AG04450 (cell line): ENCODE data around the gene ARNT2. TPM values are rescaled to one million over a fixed set of nuclear protein-coding genes. Genes with fewer than 3 reads are reported as not detected.
A peak's percentile ranks its signal among the peaks of the same experiment; 100 is the strongest.

Experiments
- CTCF ChIA-PET: fragments of 300-600, 350-600 bp; formaldehyde crosslinking; extraction: SDS; loops from one replicate; lab custom pipeline; 2022; ENCODE audit warnings: antibody characterized with exemption, inconsistent platforms; lab: Charles Lee
- POLR2A ChIA-PET: fragments of 350-600 bp; formaldehyde crosslinking; extraction: SDS; loops from one replicate; lab custom pipeline; 2021; ENCODE audit warnings: antibody characterized with exemption, inconsistent platforms; lab: Yijun Ruan, JAX
- DNase-seq: peaks from one replicate; pipeline ENCODE4 v3.0.0-alpha.2; 2011; ENCODE audit warnings: low read depth, low spot score
- H3K27ac ChIP-seq: one replicate; pipeline ENCODE4 v1.5.1; 2012; ENCODE audit warnings: low read depth, low read length, control low read depth
- H3K27me3 ChIP-seq: one replicate; pipeline ENCODE4 v1.6.0; 2012; ENCODE audit warnings: low read length; ENCODE audit not compliant: control insufficient read depth, insufficient read depth
- H3K4me3 ChIP-seq: 2 replicates; pipeline ENCODE4 v1.5.1; 2011; ENCODE audit warnings: mild to moderate bottlenecking, low read depth, low read length, control low read depth
- H3K9me3 ChIP-seq: 2 replicates; pipeline ENCODE4 v1.5.1; 2012; ENCODE audit warnings: low read length; ENCODE audit not compliant: control insufficient read depth, insufficient read depth
- CTCF ChIP-seq: IDR thresholded peaks from 2 replicates; pipeline ENCODE4 v1.5.1; 2011; ENCODE audit warnings: low read depth, low read length, control low read depth, inconsistent platforms
- polyA plus RNA-seq: library from polyadenylated mRNA; depleted of rRNA; stranded (reverse); fragments of >200 nt; gene quantifications from 2 replicates; pipeline ENCODE4 v1.2.3, GENCODE V29; 2011

Gene ARNT2
- polyA plus RNA-seq, 1 experiment, result 36.8 TPM

GRCh38 chr15:80613762-80614365 is 209.7 kb downstream of the ARNT2 start:
- no peaks in the 10 kb centered on the region; the same call in 1 of the 2 replicates for H3K9me3 ChIP-seq
- H3K27ac ChIP-seq, result no peak overlapping the region
- ChIA-PET POLR2A (no interaction called here), CTCF (interaction anchor here (0.8 to 1.1 kb wide), 2 partner anchors 164 to 166 kb away, joined by 3 read pairs; partner anchors contain the start of gene CEMIP)
- no peak overlapping the region for H3K4me3 ChIP-seq
- no peaks in the 10 kb centered on the region for H3K27me3 ChIP-seq
- no peak for DNase-seq
- no peak for TF ChIP-seq CTCF

- H3K27ac ChIP-seq, result no peak overlapping the region
- POLR2A ChIA-PET, result no interaction called here
These were observed 210.7 kb downstream of the ARNT2 start for GRCh38 chr15:80614711-80615360.

GRCh38 chr15:80615361-80615736 is 211.2 kb downstream of the ARNT2 start:
- CTCF ChIA-PET, result no interaction called here
- no peak for DNase-seq
- H3K9me3 ChIP-seq, result no peaks in the 10 kb centered on the region; the same call in 1 of the 2 replicates

More at GRCh38 chr15:80614711-80615360, 210.7 kb downstream of the ARNT2 start:
- Histone ChIP-seq H3K9me3 (no peaks in the 10 kb centered on the region; the same call in 1 of the 2 replicates), H3K27me3 (no peaks in the 10 kb centered on the region), H3K4me3 (no peak overlapping the region)
- CTCF ChIA-PET, result interaction anchor here (0.8 kb wide), 1 partner anchor 165 kb away, joined by 3 read pairs; the partner anchor contains the start of gene CEMIP
- no peak for TF ChIP-seq CTCF
- DNase-seq, result no peak

GRCh38 chr15:80615783-80616391 is 211.7 kb downstream of the ARNT2 start:
- Histone ChIP-seq H3K27me3 (no peaks in the 10 kb centered on the region), H3K4me3 (no peak overlapping the region), H3K27ac (peak overlapping the region; percentile 48), H3K9me3 (no peaks in the 10 kb centered on the region; the same call in 1 of the 2 replicates)
- DNase-seq, result peak; percentile 33
- no peak for TF ChIP-seq CTCF
- ChIA-PET CTCF (no interaction called here), POLR2A (no interaction called here)

More at GRCh38 chr15:80615361-80615736, 211.2 kb downstream of the ARNT2 start:
- Histone ChIP-seq H3K27me3 (no peaks in the 10 kb centered on the region), H3K27ac (peak overlapping the region; percentile 48), H3K4me3 (no peak overlapping the region)
- POLR2A ChIA-PET, result no interaction called here
- no peak for TF ChIP-seq CTCF
